NCI-H2107 treated with DMSO at 0.1 percent for 48 hours (cell line): Measurements from ENCODE around the gene TCF23.
"Not testable (repeated sequence)": the region's sequence is repeated elsewhere in the genome, so short reads cannot be mapped to it uniquely, and the experiment has no call there.

ENCODE experiments used
- DNase-seq: peaks from one replicate; lab custom pipeline; 2025; ENCODE audit not compliant: unreplicated experiment; lab: John Stamatoyannopoulos, UW

The TCF23 gene

DNA sequence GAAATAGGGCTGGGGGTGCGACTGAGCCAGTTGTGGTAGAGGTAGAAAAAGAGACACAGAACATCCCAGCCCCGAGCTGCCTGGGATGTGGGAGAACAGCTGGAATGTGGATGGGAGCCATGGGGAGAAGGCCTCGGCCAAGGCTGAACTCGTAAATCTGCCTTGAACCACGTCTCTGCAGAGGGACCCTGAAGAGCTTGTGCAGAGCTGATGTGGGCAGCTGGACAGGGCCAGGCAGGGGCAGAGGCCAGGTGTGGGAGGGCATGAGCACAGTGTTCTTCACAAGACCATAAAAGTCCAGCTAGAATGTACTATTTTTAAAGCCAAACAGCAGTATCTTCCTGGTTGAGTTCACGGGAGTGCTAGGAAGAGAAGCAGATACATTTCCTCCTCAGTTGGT is 5.7 kb downstream of the TCF23 start:
- no peak for DNase-seq

DNA sequence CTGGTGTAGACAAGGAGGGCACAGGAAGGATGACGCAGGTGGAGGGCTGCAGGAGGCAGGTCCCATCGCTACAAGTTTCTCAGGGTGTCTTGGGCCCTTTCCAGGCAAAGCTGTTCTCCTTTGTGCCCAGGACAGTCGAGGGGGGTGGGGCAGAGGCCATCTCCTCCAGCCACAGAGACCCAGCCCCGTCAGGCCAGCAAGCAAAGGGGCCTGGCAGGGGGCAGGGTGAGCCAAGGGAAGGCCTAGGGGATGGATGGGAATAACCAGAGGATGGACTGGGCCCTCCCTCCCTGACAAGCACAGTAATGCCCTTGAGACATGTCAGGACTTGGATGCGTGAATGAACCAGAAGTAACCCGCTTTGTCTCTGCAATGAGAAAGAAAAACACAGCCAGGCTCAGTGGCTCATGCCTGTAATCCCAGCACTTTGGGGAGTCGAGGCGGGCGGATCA is 6.3 kb downstream of the TCF23 start:
- no peak for DNase-seq

DNA sequence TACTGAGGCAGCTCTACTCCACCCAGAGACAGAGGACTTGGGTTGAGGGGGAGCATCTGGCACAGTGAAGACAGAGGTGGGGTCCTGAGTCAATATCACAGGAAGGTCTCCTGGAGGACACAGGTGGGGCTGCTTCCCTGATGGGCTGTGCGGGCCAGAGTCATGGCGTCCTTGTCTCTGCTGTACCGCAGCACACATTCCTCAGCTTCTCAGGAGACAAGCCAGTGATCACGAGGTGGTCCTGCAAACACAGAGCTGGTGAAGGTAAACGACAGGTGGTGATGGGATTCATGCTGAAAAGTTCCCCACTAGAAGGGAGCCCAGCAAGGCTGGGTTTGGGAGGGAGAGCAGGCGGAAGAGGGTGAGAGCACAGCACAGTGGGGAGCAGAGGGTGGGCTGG is 9.7 kb downstream of the TCF23 start:
- DNase-seq, result no peak

DNA sequence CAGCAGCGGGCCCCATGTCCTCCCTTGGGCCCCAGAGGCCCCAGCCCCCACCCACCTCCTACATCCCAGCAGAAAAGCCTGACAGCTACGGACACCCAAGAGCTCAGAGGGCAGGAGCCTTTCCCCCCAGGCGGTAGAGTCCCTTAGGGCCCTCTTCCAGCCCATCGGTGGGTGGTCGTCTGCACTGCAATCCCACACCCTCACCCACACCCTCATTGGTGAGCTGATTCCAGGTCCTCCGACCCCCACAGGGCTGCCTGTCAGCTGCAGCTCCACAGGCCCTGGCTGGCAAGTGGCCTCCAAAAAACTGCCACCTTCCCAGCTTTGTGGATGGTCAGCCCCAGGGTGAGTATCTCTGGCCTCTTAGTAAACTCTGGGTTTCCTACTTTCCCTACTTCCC is 10.5 kb downstream of the TCF23 start:
- no peak for DNase-seq

DNA sequence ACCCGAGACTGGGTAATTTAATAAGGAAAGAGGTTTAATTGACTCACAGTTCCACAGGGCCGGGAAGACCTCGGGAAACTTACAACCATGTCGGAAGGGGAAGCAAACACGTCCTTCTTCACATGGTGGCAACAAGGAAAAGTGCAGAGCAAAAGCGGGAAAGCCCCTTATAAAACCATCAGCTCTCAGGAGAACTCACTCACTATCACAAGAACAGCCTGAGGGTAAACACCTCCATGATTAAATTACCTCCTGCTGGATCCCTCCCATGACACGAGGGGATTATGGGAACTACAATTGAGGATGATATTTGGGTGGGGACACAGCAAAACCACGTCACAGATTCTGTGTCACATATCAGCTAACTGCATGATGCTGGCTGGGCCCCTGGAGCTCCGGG is 11.4 kb downstream of the TCF23 start:
- no peak for DNase-seq

DNA sequence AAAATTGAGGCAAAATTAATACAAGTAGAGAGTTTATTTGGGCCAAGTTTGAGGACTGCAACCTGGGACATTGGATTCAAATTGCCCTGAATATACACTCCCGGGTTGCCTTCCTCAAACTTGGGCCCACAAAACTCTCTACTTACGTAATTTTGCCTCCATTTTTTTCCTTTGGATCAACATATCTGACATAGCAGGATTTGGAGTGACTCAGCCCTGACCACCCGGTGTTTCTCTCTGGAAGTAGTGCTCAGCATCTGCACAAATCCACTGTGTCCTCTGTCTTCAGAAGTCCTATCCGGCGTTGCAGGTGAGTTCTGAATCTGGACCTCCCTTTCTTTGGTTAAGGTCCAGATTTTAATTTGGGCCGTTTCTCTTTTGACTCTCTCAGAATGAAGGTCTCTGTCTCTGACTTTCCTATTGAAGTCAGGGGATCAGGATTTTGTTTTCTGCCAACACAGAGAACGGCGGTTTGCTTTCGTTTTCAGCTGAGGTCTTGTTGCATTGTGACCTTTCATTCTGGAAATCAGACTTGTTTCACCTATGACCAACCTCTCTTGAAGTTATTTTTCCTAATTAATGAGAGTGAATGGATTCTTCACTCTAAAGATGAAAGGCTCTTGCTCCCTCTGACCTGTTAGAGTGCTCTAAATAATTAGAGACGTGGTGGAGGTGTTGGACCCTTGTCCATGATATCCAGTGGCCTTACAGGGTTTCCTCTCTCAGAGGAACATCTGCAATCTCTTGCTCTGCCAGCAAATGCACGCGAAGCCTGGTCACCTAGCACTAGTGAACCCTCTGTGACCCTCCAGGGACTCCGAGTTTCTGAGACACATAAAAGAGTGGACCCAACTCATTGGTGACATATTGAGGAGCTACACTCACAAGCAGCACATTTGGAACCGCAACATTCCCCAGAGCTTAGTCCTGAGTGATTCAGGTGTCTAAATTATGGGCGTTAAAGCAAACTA is 13.6 kb downstream of the TCF23 start:
- DNase-seq, result no peak

DNA sequence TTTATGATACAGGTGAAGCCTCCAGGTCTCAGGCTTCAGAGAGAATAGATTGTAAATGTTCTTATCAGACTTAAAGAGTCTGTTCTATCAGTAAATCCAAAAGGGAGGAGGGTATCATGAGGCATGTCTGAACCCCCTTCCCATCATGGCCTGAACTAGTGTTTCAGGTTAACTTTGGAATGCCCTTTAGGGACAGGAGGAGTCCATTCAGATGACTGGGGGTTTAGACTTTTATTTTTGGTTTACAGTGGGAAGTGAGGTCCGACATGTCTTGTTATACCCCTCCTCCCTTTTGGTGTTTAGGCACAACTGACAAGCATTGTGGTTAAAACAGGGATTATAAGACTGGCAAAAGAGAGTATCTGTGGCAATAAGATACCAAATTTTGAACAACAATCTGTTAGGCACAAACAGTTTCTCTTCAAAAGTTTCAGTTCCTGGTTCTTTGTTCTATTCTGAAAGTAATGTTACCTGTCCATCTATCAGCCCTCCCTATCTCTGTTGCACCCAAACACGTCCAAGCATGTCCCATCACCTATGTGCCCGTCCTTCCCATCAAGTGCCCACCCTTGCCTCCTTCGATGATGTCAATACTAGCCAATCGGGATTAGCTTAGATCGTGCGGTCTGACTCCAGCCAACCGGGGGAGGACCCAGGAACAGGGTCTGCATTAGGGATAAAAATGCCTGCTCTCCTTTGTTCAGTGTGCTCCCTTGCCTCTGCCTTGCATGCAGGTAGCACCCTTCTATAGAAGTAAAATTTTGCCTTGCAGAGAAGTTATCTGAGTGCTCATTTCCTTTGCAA is 16.4 kb downstream of the TCF23 start:
- DNase-seq, result no peak

DNA sequence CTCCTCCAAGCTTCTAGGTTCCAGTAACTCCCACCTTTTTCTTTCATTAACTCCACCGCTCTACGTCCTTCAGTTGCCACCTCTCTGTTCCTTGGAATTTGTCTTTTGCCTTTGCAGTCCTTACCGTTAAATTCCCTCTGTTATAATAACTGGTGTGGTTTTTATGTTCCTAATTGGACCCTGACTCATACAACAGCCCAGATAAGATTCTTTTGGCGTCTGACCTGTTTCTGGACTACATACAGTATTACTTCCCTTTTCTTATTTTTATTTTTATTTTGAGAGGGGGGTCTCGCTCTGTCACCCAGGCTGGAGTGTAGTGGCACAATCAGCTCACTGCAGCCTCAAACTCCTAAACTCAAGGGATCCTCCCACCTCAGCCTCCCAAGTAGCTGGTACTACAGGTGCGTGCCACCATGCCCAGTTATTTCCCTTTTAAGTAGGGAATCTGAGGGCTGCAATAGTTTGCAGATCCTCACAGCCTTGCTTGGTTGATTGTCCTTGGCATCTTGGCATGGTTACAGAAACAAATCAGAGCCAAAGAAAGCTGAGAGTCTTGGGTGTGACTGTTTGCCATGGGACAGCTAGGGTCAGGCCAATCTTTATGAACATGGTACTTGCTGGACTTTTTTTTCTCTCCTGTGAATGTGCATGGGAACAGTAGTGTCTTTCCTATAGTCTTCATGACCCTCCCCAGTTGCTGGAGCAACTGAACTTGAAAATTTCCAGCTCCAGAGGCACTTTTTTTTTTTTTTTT is 22.0 kb downstream of the TCF23 start:
- no peak for DNase-seq

DNA sequence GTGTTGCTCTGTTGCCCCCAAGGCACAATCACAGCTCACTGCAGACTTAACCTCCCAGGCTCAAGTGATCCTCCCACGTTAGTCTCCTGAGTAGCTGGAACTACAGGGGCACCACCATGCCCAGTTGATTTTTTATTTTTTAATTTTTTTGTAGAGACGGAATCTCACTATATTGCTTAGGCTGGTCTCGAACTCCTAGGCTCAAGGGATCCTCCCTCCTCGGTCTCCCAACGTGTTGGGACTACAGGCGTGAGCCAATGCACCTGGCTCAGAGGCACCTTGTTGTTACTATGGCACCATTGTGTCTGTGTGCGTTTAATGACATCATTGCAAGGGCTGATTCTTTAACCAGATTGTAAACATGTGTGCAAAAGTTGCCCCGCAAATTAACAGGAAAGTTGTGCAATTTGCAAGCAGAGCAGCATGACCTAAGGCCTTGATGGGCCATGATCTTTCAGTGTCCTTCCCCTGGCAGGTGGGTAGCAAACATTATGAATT is 22.6 kb downstream of the TCF23 start:
- DNase-seq, result no peak

DNA sequence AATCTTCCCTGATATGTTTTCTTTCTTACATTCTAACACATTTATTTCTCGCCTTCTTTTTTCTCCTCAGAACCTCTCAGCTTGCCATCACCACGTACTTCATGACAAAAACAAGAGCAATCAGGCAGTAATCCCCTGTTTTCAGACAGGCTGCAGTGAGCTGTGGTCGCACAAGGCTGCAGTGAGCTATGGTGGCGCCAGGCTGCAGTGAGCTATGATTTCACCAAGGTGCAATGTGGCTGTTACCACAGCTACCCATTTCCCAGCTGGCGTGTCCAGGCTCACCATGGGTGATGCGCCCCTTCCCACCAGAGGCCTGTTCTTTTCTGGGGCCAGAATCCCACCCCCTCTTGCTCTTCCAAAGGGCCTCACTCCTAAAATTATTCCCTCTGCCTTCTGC is 25.8 kb downstream of the TCF23 start:
- DNase-seq, result no peak

DNA sequence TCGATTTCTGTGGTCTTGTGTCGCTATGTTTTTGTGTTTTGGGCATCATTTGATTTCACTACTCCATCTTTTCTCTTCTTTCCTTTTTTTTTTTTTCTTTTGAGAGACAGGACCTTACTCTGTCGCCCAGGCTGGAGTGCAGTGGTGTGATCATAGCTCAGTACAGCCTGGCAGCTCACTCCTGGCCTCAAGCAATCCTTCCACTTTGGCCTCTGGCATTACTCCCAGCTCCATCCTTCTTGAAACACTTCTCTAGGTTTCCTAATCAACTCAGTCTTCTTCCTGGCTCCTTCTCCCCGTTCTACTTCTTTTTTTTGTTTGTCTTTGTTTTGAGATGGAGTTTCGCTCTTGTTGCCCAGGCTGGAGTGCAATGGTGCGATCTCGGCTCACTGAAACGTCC is 26.5 kb downstream of the TCF23 start:
- DNase-seq, result no peak

DNA sequence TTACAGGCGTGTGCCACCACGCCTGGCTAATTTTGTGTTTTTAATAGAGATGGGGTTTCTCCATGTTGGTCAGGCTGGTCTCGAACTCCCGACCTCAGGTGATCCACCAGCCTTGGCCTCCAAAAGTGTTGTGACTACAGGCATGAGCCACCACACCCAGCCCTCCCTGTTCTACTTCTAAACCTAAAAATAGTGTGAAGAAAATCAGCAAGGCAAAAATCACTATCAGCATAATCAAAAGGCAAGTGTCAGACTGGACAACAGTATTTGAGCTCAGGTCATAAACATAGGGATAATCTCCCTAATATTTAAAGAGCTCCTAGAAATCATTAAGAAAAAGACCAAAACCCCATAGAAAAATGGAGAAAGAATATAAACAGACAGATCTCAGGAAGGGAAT is 27.0 kb downstream of the TCF23 start:
- not testable (repeated sequence) for DNase-seq

DNA sequence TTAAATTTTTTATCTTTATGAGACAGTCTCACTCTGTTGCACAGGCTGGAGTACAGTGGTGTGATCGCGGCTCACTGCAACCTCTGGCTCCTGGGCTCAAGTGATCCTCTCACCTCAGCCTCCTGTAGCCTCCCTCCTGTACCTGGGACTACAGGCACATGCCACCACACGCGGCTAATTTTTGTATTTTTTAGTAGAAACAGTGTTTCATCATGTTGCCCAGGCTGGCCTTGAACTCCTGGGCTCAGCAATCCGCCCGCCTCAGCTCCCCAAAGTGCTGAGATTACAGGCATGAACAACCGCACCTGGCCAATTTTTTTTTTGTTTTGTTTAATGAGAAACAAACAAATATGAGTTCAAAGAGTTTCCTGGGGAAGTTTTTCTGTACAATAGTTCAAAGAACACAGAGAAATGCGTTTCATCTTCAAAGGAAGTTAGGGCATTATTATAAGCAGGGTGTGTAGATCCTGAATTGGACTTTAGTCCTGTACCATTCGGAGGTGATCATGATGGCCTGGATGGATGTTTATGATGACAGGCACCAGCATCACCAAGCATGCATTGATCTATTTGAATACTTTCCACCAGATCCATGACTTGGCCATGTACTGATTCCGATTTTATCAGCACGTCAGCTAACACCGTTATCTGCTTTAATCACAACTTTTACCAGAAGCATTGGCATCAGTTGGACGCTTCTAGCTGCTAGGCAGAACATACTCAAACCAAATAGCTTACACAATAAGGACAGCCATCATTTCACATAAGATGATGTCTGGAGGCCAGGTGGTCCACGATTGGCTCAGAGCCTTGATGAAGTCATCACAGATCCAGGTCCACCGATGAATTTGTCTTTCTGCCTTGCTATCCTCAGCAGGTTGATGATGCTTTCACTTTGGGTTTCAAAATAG is 28.9 kb downstream of the TCF23 start:
- no peak for DNase-seq

DNA sequence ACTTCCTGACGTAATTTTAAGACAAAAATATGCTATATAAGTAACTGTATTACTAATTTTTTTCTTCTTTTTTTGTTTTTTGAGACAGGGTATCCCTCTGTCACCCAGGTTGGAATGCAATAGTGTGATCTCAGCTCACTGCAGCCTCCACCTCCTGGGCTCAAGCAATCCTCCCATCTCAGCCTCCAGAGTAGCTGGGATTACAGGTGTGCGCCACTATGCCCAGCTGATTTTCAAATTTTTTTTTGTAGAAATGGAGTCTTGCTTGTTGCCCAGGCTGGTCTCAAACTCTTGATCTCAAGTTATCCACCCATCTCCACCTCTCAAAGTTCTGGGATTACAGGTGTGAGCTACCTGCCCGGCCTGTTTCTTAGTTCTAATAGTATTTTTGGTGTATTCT is 29.7 kb downstream of the TCF23 start:
- DNase-seq, result no peak

DNA sequence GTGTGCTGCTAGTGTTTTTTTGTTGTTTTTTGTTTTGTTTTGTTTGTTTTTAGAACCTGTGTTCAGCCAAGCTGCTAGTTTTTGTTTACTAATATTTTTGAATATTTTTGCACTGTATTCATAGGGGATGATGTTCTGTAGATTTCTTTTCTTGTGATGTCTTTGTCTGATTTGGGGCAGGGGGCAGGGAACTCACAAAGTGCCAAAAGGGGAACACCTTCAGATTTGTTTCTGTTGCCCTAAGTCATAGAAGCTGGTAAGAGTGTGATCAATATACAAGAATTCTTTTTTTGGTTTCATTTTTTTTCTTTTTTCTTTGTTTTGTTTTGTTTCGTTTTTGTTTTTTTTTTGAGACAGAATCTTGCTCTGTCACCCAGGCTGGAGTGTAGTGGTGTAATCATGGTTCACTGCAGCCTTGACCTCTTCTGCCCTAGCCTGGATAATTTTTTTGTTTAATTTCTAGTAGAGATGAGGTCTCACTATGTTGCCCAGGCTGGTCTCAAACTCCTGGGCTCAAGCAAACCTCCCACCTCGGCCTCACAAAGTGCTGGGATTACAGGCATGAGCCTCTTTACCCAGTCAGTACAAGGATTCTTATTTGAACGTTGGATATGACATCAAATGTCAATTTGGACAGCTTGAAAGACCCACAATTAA is 30.7 kb downstream of the TCF23 start:
- no peak for DNase-seq

DNA sequence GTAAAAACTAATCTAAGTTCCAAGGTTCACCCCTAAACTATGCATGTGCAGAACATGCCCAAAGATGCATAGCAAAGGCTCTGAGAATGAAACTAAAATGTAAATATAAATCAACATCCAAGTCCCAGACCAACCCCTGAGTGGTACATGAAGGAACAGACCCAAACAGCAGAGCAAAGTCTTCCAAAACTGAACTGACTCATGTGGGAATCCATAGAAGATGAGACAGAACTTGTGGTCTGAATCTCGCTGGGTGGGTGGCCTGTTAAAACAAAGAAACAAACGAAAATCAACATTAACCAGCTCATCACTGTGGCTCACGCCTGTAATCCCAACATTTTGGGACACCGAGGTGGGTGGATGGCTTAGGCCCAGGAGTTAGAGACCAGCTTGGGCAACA is 33.5 kb downstream of the TCF23 start:
- no peak for DNase-seq

DNA sequence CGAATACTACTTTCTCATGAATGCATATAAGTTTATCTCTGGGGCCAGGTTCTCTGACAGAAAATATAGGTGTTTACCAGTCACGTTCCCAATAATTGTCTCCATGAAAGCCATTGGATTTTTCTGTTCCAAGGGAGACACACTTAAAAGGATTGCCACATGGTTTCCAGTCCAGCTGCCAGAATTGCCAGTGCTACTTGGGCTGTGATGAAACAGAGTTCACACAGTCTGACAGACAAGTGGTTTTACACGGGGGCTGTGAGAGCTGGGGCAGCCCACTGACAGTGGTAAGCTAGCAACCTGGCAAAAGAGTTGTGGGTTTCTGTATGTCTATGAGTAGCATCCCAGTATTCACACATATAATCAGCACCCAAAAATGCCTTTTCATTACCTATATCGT is 35.3 kb downstream of the TCF23 start:
- DNase-seq, result no peak

DNA sequence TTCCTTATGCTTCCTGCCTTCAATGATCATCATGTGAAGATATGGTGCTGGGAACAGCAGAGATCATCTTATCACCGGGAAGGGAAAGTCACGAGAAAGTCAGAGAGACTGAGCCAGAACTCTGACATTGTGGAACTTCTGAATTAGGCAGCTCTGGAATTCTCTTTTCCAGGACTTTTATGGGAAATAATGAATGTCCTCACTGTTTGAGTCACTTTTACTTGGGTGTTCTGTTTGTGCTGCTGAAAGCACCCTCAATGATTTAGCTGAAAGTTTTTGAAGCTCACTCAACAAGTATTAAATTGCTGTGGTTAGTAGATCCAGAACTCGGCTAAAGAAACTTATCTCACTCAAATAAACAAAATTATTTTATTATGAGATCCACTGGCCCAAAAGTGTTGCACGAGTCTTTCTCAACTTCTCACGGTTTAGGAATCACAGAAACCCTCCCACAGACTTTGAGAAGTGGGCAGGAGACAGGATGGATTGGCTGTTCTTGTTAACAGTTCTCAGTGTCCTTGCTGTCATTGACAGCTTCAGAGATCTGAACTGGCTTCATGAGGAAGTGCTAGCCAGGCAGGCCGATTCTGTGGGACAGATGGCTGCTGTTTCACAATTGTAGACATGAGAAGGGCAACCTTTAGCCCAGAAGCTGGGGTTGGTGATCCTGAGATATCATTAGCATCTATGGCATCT is 36.7 kb downstream of the TCF23 start:
- no peak for DNase-seq
